ENCODE results near the gene FLT4.
"Not testable (repeated sequence)": the region's sequence is repeated elsewhere in the genome, so short reads cannot be mapped to it uniquely, and the experiment has no call there.

Gene FLT4

DNA sequence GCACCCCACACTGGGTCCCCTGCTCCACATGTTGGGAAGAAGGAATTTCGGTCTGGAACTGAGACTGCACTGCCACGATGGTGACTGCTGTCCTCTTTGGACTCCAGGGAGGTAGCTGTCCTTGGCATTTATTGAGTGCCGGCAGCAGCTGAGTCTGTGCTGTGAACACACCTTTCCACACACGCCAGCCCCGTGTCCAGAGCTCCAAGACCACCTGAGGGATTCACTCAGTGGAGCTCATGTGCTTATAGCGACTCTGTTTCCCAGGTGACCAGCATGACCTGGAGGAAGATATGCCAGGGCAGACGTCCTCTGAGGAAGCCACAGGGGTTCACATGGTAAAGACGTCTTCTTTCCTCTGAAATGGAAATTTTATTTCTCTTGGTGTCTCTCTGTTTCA, 33.2 kb upstream of the FLT4 start:
- in situ Hi-C loops (cut with MboI; ENCODE audit: low pct_unique_long_range_greater_than_20kb, low sequenced_read_pairs, unreplicated experiment) = no loop called here
- TF ChIP-seq, protein P1, sequence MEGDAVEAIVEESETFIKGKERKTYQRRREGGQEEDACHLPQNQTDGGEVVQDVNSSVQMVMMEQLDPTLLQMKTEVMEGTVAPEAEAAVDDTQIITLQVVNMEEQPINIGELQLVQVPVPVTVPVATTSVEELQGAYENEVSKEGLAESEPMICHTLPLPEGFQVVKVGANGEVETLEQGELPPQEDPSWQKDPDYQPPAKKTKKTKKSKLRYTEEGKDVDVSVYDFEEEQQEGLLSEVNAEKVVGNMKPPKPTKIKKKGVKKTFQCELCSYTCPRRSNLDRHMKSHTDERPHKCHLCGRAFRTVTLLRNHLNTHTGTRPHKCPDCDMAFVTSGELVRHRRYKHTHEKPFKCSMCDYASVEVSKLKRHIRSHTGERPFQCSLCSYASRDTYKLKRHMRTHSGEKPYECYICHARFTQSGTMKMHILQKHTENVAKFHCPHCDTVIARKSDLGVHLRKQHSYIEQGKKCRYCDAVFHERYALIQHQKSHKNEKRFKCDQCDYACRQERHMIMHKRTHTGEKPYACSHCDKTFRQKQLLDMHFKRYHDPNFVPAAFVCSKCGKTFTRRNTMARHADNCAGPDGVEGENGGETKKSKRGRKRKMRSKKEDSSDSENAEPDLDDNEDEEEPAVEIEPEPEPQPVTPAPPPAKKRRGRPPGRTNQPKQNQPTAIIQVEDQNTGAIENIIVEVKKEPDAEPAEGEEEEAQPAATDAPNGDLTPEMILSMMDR (IDR thresholded peaks at IDR 0.05; ENCODE audit: extremely low read depth, insufficient read depth, missing control alignments) = no peak
- DNase-seq (ENCODE audit: low spot score) = no peak

DNA sequence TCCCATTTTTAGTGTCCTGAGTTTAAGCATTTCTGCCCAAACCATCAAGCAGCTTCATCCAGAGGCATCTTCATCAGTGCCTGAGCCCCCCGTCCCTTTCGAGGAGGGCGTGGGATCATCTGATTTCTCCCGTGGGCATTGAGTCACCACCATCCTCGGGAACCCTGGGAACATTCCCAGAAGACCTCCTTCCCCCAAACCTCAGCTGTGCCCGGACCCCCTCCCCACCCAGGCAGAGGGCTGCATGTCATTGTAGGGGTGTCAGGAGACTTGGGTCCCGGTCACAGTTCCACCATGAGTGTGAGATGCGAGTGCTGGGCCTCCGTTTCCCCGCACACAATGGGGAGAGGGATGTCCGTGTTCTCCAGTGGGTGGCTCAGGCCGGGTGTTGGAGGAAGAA, 32.6 kb upstream of the FLT4 start:
- DNase-seq (ENCODE audit: low spot score); in situ Hi-C loops (cut with MboI; ENCODE audit: low pct_unique_long_range_greater_than_20kb, low sequenced_read_pairs, unreplicated experiment): not testable (repeated sequence)

DNA sequence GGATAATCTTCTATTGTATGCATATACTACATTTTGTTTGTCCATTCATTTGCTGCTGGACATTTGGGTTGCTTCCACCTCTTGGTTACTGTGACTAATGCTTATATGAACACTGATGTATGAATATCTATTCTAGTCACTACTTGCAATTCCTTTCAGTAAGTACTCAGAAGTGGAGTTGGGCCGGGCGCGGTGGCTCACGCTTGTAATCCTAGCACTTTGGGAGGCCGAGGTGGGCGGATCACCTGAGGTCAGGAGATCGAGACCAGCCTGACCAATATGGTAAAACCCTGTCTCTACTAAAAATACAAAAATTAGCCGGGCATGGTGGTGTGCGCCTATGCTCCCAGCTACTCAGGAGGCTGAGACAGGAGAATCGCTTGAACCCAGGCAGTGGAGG, 28.9 kb upstream of the FLT4 start:
- DNase-seq (ENCODE audit: low spot score); in situ Hi-C loops (cut with MboI; ENCODE audit: low pct_unique_long_range_greater_than_20kb, low sequenced_read_pairs, unreplicated experiment): not testable (repeated sequence)

DNA sequence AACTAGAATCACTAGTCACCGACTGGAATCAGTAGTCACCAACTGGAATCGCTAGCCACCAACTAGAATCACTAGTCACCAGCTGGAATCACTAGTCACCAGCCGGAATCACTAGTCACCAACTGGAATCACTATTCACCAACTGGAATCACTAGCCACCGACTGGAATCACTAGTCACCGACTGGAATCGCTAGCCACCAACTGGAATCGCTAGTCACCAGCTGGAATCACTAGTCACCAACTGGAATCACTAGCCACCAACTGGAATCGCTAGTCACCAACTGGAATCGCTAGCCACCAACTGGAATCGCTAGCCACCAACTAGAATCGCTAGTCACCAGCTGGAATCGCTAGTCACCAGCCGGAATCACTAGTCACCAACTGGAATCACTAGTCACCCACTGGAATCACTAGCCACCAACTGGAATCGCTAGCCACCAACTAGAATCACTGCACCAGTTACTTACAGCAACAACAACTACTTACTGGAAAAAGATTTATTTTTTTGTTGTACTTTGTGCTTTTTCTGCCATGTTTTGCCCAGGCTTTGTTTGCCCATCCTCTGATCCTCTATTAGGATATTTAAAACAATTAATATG, 25.7 kb upstream of the FLT4 start:
- TF ChIP-seq, protein P1 (IDR thresholded peaks at IDR 0.05; ENCODE audit: extremely low read depth, insufficient read depth, missing control alignments) = no peak
- no peak for DNase-seq (ENCODE audit: low spot score)
- in situ Hi-C loops (cut with MboI; ENCODE audit: low pct_unique_long_range_greater_than_20kb, low sequenced_read_pairs, unreplicated experiment) = no loop called here

DNA sequence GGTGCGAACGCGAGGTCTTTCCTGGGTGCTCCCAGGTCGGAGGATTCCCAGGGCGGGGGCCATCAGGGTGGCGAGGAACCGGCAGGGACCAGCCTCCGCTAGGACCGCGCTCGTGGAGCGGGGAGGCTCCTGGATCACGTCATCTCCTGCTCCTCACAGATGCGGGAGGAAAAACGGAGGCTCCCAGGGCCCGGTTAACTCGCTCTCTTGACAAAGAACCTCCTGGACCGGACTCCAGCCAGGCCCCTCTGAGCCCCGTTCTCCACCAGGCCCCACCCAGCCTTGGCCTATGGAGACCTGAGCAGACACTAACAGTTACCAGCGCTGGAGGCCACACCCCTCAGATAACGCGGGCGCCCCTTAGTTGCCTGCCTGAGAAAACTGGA, 24.7 kb upstream of the FLT4 start:
- DNase-seq (ENCODE audit: low spot score); in situ Hi-C loops (cut with MboI; ENCODE audit: low pct_unique_long_range_greater_than_20kb, low sequenced_read_pairs, unreplicated experiment): not testable (repeated sequence)

DNA sequence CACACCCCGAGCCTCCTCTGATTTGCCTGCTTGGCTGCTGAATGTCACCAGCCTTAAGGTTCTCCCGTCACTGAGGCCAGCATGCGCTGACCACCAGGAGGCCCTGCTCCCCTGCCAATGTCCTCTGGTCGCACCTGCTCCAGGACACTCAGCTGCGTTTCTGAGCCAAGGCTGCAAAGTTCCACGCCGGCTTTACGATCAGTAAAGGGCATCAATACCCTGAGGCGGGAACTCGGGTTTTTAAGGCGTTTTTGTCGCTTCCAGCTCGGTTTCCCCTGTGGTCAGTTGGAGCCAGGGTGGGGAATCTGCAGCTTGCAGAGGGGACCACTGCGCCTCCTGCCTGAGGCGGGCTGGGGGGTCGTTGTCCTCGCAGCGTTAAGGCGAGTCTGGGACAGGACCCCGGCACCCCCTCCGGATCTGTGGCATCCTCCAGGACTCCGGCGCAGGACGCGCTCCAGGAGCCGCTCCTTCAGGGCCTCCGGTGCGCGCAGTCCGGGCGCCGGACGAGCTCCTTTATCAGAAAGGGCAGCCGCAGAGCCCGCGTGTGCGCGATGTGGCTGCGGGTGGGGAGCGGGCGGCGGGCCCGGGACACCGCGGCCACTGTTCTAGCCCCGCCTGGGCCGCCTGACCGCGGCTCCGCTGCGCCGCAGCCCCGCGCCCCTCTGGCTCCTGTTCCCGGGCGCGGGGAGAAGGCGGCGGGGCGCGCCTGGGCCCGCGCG, 24.1 kb upstream of the FLT4 start:
- in situ Hi-C loops (cut with MboI; ENCODE audit: low pct_unique_long_range_greater_than_20kb, low sequenced_read_pairs, unreplicated experiment) = no loop called here
- TF ChIP-seq, protein P1 (IDR thresholded peaks at IDR 0.05; ENCODE audit: extremely low read depth, insufficient read depth, missing control alignments) = no peak
- DNase-seq (ENCODE audit: low spot score) = no peak

DNA sequence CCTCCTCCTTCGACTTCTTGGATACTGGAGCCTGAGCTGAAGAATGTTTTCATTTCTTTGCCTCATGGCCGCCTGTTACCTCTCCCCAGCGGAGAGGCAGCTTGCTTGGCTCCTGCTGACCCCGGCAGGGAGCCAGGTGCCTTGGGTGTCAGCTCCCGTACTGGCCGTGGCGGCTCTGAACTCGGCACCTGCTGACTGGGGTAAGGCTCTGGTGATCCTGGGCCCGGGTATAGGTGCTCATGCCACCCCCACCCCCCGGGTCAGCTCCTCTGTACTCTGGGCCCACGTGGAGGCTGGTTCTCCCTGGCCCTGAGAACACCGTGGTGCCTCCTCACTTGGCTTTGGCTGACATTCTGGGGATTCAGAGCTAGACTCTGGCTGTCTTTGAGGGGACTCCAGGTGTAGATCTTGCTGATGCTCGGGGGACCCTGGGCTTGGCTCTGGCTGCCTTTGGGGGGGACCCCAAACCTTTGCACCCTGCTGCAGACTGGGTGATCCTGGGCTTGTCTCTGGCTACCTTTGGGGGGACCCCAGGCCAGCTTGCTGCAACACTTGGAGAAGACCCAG, 22.6 kb upstream of the FLT4 start:
- in situ Hi-C loops (cut with MboI; ENCODE audit: low pct_unique_long_range_greater_than_20kb, low sequenced_read_pairs, unreplicated experiment); DNase-seq (ENCODE audit: low spot score): not testable (repeated sequence)

DNA sequence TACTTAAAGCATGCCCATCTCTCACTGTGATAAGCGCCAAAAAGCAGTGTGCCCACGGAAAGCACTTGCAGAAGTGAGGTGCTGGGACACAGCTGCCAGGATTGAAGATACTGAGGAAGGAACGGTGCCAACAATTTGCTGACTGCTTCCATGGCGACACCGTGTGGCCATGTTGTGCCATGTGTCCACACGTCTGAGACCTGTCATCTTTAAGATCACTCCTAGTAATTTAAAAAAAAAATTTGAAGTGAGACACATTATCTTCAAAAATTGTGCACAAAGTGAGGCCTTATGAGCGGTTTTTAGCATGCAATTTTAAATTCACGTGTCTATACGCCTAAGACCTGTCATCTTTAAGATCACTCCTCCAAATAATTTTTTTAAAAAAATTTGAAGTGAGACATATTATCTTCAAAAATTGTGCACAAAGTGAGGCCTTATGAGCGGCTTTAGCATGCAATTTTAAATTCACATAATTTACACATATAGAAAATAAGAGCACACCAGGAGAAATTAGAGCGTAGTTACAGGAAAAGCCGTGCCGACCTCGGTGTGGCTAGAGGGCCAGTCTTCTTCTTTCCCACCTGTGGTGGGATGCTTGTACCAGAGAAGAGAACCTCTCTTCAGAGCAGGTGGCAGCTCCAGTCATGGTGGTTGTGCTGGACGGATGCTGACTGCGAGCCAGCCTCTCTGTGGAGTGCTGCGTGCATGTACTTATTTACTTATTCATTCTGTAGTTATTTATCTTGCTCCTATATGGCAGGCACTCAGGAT, 21.4 kb upstream of the FLT4 start:
- in situ Hi-C loops (cut with MboI; ENCODE audit: low pct_unique_long_range_greater_than_20kb, low sequenced_read_pairs, unreplicated experiment) = no loop called here
- peak; percentile 70 for DNase-seq (ENCODE audit: low spot score)
- TF ChIP-seq, protein P1 (IDR thresholded peaks at IDR 0.05; ENCODE audit: extremely low read depth, insufficient read depth, missing control alignments) = peak; percentile 76

Data from GM13977 (cell line).